Measurements from ENCODE around the gene GABRB2.
"Not testable (repeated sequence)": the region's sequence is repeated elsewhere in the genome, so short reads cannot be mapped to it uniquely, and the experiment has no call there.

Gene GABRB2

GRCh38 chr5:161305601-161306000 lies 240.9 kb downstream of the GABRB2 start:
- no peak for DNase-seq (ENCODE audit: low read depth in 2 of 3, low spot score in 2 of 3)

GRCh38 chr5:161302559-161302958 lies 244.0 kb downstream of the GABRB2 start:
- DNase-seq (ENCODE audit: low read depth in 2 of 3, low spot score in 2 of 3), result no peak

GRCh38 chr5:161301586-161301985 lies 244.9 kb downstream of the GABRB2 start:
- DNase-seq (ENCODE audit: low read depth in 2 of 3, low spot score in 2 of 3), result no peak

- DNase-seq (ENCODE audit: low read depth in 2 of 3, low spot score in 2 of 3), result no peak
Observed at GRCh38 chr5:161299053-161299452, 247.5 kb downstream of the GABRB2 start.

- not testable (repeated sequence) for DNase-seq (ENCODE audit: low read depth in 2 of 3, low spot score in 2 of 3)
Observed at GRCh38 chr5:161297388-161297787, 249.1 kb downstream of the GABRB2 start.

GRCh38 chr5:161295721-161296250 lies 250.7 kb downstream of the GABRB2 start:
- no peak for DNase-seq (ENCODE audit: low read depth in 2 of 3, low spot score in 2 of 3)

GRCh38 chr5:161288071-161288470 lies 258.5 kb downstream of the GABRB2 start:
- DNase-seq (ENCODE audit: low read depth in 2 of 3, low spot score in 2 of 3), result no peak

- DNase-seq (ENCODE audit: low read depth in 2 of 3, low spot score in 2 of 3), result no peak
Observed at GRCh38 chr5:161287436-161287835, 259.1 kb downstream of the GABRB2 start.

GRCh38 chr5:161286066-161286655 lies 260.4 kb downstream of the GABRB2 start:
- no peak for DNase-seq (ENCODE audit: low read depth in 2 of 3, low spot score in 2 of 3)

- DNase-seq (ENCODE audit: low read depth in 2 of 3, low spot score in 2 of 3), result no peak
Observed at GRCh38 chr5:161284445-161284844, 262.1 kb downstream of the GABRB2 start.

GRCh38 chr5:161283296-161283695 lies 263.2 kb downstream of the GABRB2 start:
- no peak for DNase-seq (ENCODE audit: low read depth in 2 of 3, low spot score in 2 of 3)

- DNase-seq (ENCODE audit: low read depth in 2 of 3, low spot score in 2 of 3), result no peak
Observed at GRCh38 chr5:161278739-161279660, 267.5 kb downstream of the GABRB2 start.

- no peak for DNase-seq (ENCODE audit: low read depth in 2 of 3, low spot score in 2 of 3)
Observed at GRCh38 chr5:161277011-161277410, 269.5 kb downstream of the GABRB2 start.

- DNase-seq (ENCODE audit: low read depth in 2 of 3, low spot score in 2 of 3), result no peak
Observed at GRCh38 chr5:161274951-161275350, 271.6 kb downstream of the GABRB2 start.

- DNase-seq (ENCODE audit: low read depth in 2 of 3, low spot score in 2 of 3), result no peak
Observed at GRCh38 chr5:161273410-161273809, 273.1 kb downstream of the GABRB2 start.

- DNase-seq (ENCODE audit: low read depth in 2 of 3, low spot score in 2 of 3), result no peak
Observed at GRCh38 chr5:161271816-161272215, 274.7 kb downstream of the GABRB2 start.

- DNase-seq (ENCODE audit: low read depth in 2 of 3, low spot score in 2 of 3), result no peak
Observed at GRCh38 chr5:161269125-161269524, 277.4 kb downstream of the GABRB2 start.

GRCh38 chr5:161266954-161267353 lies 279.6 kb downstream of the GABRB2 start:
- DNase-seq (ENCODE audit: low read depth in 2 of 3, low spot score in 2 of 3), result no peak

- no peak for DNase-seq (ENCODE audit: low read depth in 2 of 3, low spot score in 2 of 3)
Observed at GRCh38 chr5:161265006-161265405, 281.5 kb downstream of the GABRB2 start.

- no peak for DNase-seq (ENCODE audit: low read depth in 2 of 3, low spot score in 2 of 3)
Observed at GRCh38 chr5:161263191-161263590, 283.3 kb downstream of the GABRB2 start.

- no peak for DNase-seq (ENCODE audit: low read depth in 2 of 3, low spot score in 2 of 3)
Observed at GRCh38 chr5:161261668-161262323, 284.7 kb downstream of the GABRB2 start.

- DNase-seq (ENCODE audit: low read depth in 2 of 3, low spot score in 2 of 3), result no peak
Observed at GRCh38 chr5:161258438-161258837, 288.1 kb downstream of the GABRB2 start.
